GM19240 (cell line): ENCODE measurements around the gene NEDD8.
"Not testable (repeated sequence)": the region's sequence is repeated elsewhere in the genome, so short reads cannot be mapped to it uniquely, and the experiment has no call there.

ENCODE experiments used
- DNase-seq: peaks from one replicate; pipeline ENCODE4 v3.0.0; 2011; ENCODE audit warnings: low spot score; ENCODE audit not compliant: insufficient read length

NEDD8 gene

GRCh38 chr14:24226473-24226872 lies 5.7 kb downstream of the NEDD8 start:
- no peak for DNase-seq

GRCh38 chr14:24224618-24225071 lies 7.5 kb downstream of the NEDD8 start:
- no peak for DNase-seq

GRCh38 chr14:24222987-24223386 lies 9.2 kb downstream of the NEDD8 start:
- not testable (repeated sequence) for DNase-seq

GRCh38 chr14:24219521-24219920 lies 12.6 kb downstream of the NEDD8 start:
- DNase-seq: no peak

DNA sequence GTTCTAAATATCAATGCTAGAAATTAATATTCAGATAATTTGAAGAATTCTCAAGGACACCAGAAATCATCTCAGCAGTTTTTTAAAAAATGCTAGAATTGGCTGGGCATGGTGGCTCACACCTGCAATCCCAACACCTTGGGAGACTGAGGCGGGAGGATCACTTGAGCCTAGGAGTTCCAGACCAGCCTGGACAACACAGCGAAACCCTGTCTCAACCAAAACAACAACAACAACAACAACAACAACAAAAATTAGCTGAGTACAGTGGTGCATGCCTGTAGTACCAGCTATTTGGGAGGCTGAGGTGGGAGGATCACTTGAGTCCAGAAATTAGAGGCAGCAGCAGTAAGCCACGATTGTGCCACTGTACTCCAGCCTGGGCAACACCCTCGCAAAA lies 13.1 kb downstream of the NEDD8 start:
- no peak for DNase-seq

GRCh38 chr14:24216876-24217275 lies 15.3 kb downstream of the NEDD8 start:
- DNase-seq: not testable (repeated sequence)

- DNase-seq: no peak
Measured at GRCh38 chr14:24216345-24216699, 15.8 kb downstream of the NEDD8 start.

DNA sequence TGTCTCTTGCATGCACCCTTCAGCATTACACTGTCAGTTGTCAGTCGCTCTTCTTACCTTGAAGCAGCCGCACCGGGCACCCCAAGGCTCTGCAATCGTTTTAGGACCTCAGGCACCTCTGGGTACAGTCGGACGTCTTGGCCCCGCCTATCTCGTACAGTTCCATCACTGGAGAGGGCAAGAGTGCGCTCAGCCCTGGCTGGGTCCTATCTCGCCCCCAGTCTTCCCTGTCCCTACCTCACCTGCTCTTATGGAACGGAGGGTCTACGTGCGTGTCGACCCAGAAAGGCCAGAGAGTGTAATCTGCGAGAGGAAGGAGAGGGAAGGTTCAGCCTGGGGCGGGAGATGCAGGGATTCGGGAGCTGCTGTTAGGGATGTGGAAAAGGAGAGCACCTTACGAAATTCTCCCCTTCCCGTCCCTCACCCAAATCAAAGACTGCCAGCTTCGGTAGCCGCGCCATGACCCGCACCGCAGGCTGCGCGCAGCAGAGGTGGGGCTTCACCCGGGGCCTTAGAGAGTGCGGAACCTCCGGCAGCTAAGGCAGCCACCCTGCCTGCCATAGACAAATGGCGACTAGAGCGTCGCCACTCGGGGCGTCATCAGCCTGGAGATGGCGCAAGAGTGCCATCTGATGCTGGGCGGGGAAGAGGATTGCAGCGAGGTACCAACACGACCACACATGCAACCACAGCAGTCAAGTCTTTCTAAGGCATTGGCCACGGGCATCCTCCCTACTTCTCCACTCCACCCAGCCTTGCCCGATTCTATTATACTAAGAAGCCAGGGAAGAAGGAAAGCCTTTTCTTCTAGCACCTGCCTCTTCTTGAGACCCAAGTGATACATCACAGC lies 16.4 kb downstream of the NEDD8 start, which contains the start of gene MDP1:
Gene MDP1 (minus strand): TSS at position 572 of the 850 bp plus-strand sequence. CDS start 111 bp downstream, at position 461.
- DNase-seq: peak; percentile 84

DNA sequence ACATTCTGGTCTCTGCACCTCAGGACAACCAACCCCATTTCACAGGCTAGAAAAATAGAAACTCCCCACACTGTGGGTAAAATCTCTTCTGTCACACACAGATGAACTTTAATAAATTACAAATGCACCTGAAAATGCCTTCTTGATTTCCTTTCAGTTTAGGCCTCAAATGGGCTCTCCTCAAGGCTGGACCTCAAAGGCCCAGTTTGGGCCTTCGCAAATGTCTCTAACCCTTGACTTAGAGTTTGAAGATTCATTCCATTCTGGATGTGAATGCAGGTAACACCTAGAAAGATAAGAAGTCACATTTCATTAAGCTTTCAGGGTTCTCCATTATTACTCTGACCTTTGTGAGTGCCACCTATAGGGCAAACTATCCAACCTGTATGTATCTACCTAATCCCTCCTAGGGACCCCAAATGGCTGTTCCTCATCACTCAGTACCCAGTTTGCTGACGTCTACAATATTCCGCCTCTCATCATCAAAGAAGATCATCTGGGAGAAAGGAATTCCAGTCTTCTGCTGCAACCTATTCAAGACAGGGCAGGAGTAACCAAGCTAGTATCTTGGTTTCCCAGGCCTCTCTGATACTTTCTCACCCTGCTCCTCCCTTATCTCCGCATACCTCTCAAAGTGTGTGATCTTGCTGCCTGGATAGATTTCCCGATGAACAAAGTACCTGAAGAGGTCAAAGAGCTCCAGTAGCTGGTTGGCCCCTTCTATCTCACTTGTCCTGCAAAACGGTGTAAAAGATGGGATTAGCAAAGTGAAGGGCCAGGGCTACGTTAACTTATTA lies 18.1 kb downstream of the NEDD8 start:
- no peak for DNase-seq

- peak; percentile 90 for DNase-seq
Measured at GRCh38 chr14:24212924-24213865, 19.0 kb downstream of the NEDD8 start, which contains the start of gene CHMP4A. TSS of gene CHMP4A (minus strand) at chr14:24213488. CDS start at chr14:24213439, 49 bp downstream.

DNA sequence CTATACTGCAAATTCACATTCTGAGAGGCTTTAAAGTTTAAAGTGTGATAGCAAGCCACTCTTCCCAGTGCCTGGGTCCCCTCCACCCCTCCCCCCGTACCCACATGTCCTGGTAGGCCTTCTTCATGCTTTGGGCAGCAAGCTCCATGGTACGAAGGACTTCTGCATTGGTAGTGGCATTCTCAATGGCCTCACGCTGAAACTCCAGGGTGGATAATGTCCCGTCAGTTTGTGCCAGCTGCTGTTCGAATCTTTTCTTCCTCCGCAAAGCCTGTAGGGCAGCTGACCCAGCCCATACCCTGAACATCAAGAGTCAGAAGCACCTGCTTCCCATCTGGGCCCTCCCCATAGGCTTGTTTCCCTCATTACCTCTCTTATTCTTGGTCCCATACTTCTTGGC lies 20.9 kb downstream of the NEDD8 start:
- no peak for DNase-seq

DNA sequence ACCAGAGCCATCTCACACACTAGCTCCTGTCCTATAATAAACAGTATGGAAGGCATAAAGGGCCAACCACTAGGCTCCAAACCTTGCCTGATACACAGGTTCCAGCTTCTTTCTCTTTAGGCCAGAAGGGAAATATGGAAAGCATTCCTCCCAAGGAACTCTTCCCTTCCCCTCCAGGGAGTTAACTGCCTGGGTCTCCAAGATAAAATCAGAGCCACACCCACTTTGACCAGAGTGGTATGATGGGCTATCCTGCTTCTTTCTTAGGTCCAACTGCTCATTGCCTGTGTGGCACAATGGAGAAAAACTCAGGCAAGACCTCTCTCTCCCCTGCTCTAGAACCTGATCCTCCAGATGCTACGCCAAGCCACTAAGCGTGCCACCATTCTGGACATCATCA lies 24.5 kb downstream of the NEDD8 start:
- no peak for DNase-seq

DNA sequence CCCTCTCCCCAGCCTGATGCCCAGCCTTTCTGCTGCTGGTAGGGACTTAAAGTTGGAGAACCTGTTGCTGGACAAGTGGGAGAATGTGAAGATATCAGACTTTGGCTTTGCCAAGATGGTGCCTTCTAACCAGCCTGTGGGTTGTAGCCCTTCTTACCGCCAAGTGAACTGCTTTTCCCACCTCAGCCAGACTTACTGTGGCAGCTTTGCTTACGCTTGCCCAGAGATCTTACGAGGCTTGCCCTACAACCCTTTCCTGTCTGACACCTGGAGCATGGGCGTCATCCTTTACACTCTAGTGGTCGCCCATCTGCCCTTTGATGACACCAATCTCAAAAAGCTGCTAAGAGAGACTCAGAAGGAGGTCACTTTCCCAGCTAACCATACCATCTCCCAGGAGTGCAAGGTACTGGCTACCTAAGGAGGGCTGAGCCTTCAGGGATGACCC lies 25.0 kb downstream of the NEDD8 start:
- DNase-seq: no peak

- DNase-seq: no peak
Measured at GRCh38 chr14:24206260-24207103, 25.7 kb downstream of the NEDD8 start.

- no peak for DNase-seq
Measured at GRCh38 chr14:24204163-24205146, 27.7 kb downstream of the NEDD8 start.

GRCh38 chr14:24203249-24203886 lies 28.8 kb downstream of the NEDD8 start:
- not testable (repeated sequence) for DNase-seq

DNA sequence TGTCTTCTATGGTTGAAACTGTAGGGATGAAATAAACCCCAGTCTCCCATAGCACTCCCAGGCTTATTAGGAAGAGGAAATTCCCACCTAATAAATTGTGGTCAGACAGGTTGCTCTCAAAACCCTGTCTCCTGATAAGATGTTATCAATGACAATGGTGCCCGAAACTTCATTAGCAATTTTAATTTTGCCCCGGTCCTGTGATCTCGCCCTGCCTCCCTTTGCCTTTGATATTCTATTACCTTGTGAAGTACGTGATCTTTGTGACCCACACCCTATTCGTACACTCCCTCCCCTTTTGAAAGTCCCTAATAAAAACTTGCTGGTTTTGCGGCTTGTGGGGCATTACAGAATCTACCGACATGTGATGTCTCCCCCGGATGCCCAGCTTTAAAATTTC lies 29.6 kb downstream of the NEDD8 start:
- DNase-seq: not testable (repeated sequence)

GRCh38 chr14:24198814-24199524 lies 33.2 kb downstream of the NEDD8 start:
- no peak for DNase-seq
